ENCODE data around the gene RAB35. TPM values are rescaled to one million over a fixed set of nuclear protein-coding genes. Genes with fewer than 3 reads are reported as not detected.
A peak's percentile ranks its signal among the peaks of the same experiment; 100 is the strongest.

The RAB35 gene
- total RNA-seq, 1 experiment from 2014 or later: 62.0 TPM

- intact Hi-C loops (cut with micrococcal nuclease; ENCODE audit: unreplicated experiment): no loop called here
- H3K27me3 ChIP-seq (ENCODE audit: control insufficient read depth, insufficient read depth, low read length): no peaks in the 10 kb centered on the region
- no peak overlapping the region for H3K27ac ChIP-seq (ENCODE audit: low read length)
- no peak for TF ChIP-seq CTCF (IDR thresholded peaks at IDR 0.05)
- no peak for TF ChIP-seq POLR2AphosphoS5 (IDR thresholded peaks at IDR 0.05; ENCODE audit: low read depth, low read length)
- no peak for TF ChIP-seq SIN3A (IDR thresholded peaks at IDR 0.05; ENCODE audit: borderline replicate concordance, insufficient read depth, low read depth, low read length)
- TF ChIP-seq REST (IDR thresholded peaks at IDR 0.05; ENCODE audit: insufficient read depth in 1 of 2, low read depth in 2 of 2, low read length in 1 of 2): no peak
- H3K36me3 ChIP-seq (ENCODE audit: control insufficient read depth, insufficient read depth, low read length): peaks cover 34% of the 10 kb centered on the region
- ChIA-PET POLR2A (no interaction called here), CTCF (no interaction called here)
- BruUV-seq (replicated peaks): TSS peak; percentile 42
- no peaks in the 10 kb centered on the region for H3K4me1 ChIP-seq (ENCODE audit: control insufficient read depth, insufficient read depth, low read length)
- no peaks in the 10 kb centered on the region for H3K9me3 ChIP-seq (ENCODE audit: control insufficient read depth, insufficient read depth, low read depth, low read length)
- DNase-seq (ENCODE audit: low read depth, low spot score) (no peak), ATAC-seq (no peak)
- no peak overlapping the region for H3K4me3 ChIP-seq (ENCODE audit: low read depth in 2 of 2, low read length in 2 of 2)
- in situ Hi-C loops (cut with HindIII; ENCODE audit: low pct_unique_long_range_greater_than_20kb, low sequenced_read_pairs): no loop called here
Observed at GRCh38 chr12:120141336-120141735, 24.8 kb upstream of the RAB35 start.

GRCh38 chr12:120140603-120141002 lies 24.1 kb upstream of the RAB35 start:
- no peak for DNase-seq (ENCODE audit: low read depth, low spot score)
- Histone ChIP-seq H3K27me3 (ENCODE audit: control insufficient read depth, insufficient read depth, low read length) (no peaks in the 10 kb centered on the region), H3K4me3 (ENCODE audit: low read depth in 2 of 2, low read length in 2 of 2) (no peak overlapping the region), H3K4me1 (ENCODE audit: control insufficient read depth, insufficient read depth, low read length) (no peaks in the 10 kb centered on the region), H3K27ac (ENCODE audit: low read length) (no peak overlapping the region), H3K9me3 (ENCODE audit: control insufficient read depth, insufficient read depth, low read depth, low read length) (no peaks in the 10 kb centered on the region), H3K36me3 (ENCODE audit: control insufficient read depth, insufficient read depth, low read length) (peaks cover 38% of the 10 kb centered on the region)
- no TSS peak for BruUV-seq (replicated peaks)
- intact Hi-C loops (cut with micrococcal nuclease; ENCODE audit: unreplicated experiment) (no loop called here), in situ Hi-C loops (cut with HindIII; ENCODE audit: low pct_unique_long_range_greater_than_20kb, low sequenced_read_pairs) (no loop called here)
- ChIA-PET POLR2A (interaction anchor here (0.6 kb wide), 1 partner anchor 61 kb away, joined by 8 read pairs; no protein-coding TSS in a partner anchor), CTCF (no interaction called here)
- TF ChIP-seq CTCF (IDR thresholded peaks at IDR 0.05) (no peak), TCF7L2 (IDR thresholded peaks at IDR 0.05; ENCODE audit: low read depth, low read length) (no peak), POLR2AphosphoS5 (IDR thresholded peaks at IDR 0.05; ENCODE audit: low read depth, low read length) (no peak), REST (IDR thresholded peaks at IDR 0.05; ENCODE audit: insufficient read depth in 1 of 2, low read depth in 2 of 2, low read length in 1 of 2) (no peak), SIN3A (IDR thresholded peaks at IDR 0.05; ENCODE audit: borderline replicate concordance, insufficient read depth, low read depth, low read length) (no peak)
- ATAC-seq: no peak

Measured in Panc1 (cell line).